ENCODE data around the gene NR1D1.
A peak's percentile ranks its signal among the peaks of the same experiment; 100 is the strongest.

The NR1D1 gene

GRCh38 chr17:40060887-40061608 lies 39.3 kb downstream of the NR1D1 start:
- no peak for DNase-seq

- no peak for DNase-seq
These were observed 40.5 kb downstream of the NR1D1 start for GRCh38 chr17:40059729-40060475.

- DNase-seq: no peak
These were observed 41.5 kb downstream of the NR1D1 start for GRCh38 chr17:40058865-40059264.

- peak; percentile 52 for DNase-seq
These were observed 42.1 kb downstream of the NR1D1 start for GRCh38 chr17:40058186-40058784.

- DNase-seq: no peak
These were observed 43.9 kb downstream of the NR1D1 start for GRCh38 chr17:40056379-40057015.

All from suppressor macrophage treated with lipopolysaccharide for 4 hours (primary cell).